ENCODE results near the gene INPP4B.

DNA sequence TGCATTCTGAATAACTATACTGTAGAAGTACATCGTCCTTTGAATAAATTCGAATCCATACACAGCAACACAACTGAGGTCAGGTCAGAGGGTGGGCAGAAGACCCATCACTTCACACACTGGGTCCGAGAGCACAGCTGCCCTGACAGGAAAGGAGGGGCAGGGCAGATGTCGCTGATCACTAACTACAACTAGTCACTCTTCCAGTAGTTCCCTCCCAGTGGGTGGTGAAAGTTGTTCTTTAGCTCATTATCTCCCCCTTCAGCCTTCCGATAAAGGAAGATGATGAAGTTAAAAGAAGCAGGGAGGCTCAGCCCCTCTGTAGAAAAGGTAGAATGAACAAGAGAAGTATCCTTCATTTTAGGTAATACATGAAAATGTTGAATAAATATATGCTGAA, 278.9 kb downstream of the INPP4B start:
- no peak for TF ChIP-seq CTCF (IDR thresholded peaks at IDR 0.05)
- TF ChIP-seq POLR2A (IDR thresholded peaks at IDR 0.05): no peak

Measured in uterus (tissue), 2 donors.